GM12878 (cell line): ENCODE data around the gene TSHZ2.

Source experiments
- CEBPB ChIP-seq, 2 experiments: fragments of 150-350 bp in 1 of 2; IDR thresholded peaks; 2 replicates each; pipeline ENCODE4 v1.6.1; 2012 to 2014; ENCODE audit warnings: low read depth in 2 of 2, low read length in 2 of 2, borderline replicate concordance in 1 of 2, inconsistent platforms in 1 of 2
- KAT2A ChIP-seq: conservative IDR thresholded peaks from 2 replicates; pipeline ENCODE4 v1.6.1; 2011; ENCODE audit warnings: low read depth, low read length; ENCODE audit not compliant: control insufficient read depth
- NFIC ChIP-seq: IDR thresholded peaks from 2 replicates; pipeline ENCODE4 v1.6.1; 2012; ENCODE audit warnings: low read depth, mild to moderate bottlenecking, inconsistent platforms, low read length, moderate library complexity
- SIN3A ChIP-seq: IDR thresholded peaks from 2 replicates; pipeline ENCODE4 v1.6.1; 2012; ENCODE audit warnings: low read depth, low read length, improper control_type of control experiment
- SREBF2 ChIP-seq: IDR thresholded peaks from 2 replicates; pipeline ENCODE4 v1.6.1; 2012; ENCODE audit warnings: mild to moderate bottlenecking, low read length

- TF ChIP-seq SIN3A (no peak), KAT2A (no peak), SREBF2 (no peak), NFIC (no peak), CEBPB (IDR thresholded peaks at IDR 0.05; ENCODE audit: borderline replicate concordance in 1 of 2, low read depth in 2 of 2, low read length in 2 of 2) (no peak)
Observed at GRCh38 chr20:53480913-53481312, 508.8 kb downstream of the TSHZ2 start.
